ENCODE results near the gene SPAG5.
A peak's percentile ranks its signal among the peaks of the same experiment; 100 is the strongest.

Gene SPAG5, protein sequence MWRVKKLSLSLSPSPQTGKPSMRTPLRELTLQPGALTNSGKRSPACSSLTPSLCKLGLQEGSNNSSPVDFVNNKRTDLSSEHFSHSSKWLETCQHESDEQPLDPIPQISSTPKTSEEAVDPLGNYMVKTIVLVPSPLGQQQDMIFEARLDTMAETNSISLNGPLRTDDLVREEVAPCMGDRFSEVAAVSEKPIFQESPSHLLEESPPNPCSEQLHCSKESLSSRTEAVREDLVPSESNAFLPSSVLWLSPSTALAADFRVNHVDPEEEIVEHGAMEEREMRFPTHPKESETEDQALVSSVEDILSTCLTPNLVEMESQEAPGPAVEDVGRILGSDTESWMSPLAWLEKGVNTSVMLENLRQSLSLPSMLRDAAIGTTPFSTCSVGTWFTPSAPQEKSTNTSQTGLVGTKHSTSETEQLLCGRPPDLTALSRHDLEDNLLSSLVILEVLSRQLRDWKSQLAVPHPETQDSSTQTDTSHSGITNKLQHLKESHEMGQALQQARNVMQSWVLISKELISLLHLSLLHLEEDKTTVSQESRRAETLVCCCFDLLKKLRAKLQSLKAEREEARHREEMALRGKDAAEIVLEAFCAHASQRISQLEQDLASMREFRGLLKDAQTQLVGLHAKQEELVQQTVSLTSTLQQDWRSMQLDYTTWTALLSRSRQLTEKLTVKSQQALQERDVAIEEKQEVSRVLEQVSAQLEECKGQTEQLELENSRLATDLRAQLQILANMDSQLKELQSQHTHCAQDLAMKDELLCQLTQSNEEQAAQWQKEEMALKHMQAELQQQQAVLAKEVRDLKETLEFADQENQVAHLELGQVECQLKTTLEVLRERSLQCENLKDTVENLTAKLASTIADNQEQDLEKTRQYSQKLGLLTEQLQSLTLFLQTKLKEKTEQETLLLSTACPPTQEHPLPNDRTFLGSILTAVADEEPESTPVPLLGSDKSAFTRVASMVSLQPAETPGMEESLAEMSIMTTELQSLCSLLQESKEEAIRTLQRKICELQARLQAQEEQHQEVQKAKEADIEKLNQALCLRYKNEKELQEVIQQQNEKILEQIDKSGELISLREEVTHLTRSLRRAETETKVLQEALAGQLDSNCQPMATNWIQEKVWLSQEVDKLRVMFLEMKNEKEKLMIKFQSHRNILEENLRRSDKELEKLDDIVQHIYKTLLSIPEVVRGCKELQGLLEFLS

DNA sequence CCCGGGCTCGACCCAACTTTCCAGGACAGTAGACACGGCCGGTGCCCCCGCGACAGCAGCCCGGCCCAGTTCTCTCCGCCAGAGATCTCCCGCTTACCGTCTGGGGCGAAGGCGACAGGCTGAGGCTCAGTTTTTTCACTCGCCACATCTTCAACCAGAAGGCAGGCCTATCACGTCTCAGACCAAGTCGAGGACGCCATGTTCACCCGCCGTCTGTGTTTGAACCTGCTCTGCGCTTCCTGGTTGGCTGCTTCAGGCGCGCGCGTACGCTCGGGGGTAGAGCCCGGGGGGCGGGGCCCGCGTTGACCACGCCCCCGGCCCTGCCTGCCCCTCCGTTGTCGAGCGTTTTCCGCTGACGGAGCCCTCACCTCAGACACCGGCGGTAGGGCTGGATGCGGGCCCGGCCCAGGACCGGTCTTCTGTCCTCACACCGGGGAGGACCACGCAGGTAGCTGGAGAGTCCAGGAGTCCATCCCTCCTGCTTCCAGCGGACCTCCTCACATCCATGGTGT is at the start of gene SPAG5:
Gene SPAG5 (minus strand): TSS at position 227 of the 512 bp plus-strand sequence. CDS start 79 bp downstream, at position 148.
- TF ChIP-seq, protein P1, sequence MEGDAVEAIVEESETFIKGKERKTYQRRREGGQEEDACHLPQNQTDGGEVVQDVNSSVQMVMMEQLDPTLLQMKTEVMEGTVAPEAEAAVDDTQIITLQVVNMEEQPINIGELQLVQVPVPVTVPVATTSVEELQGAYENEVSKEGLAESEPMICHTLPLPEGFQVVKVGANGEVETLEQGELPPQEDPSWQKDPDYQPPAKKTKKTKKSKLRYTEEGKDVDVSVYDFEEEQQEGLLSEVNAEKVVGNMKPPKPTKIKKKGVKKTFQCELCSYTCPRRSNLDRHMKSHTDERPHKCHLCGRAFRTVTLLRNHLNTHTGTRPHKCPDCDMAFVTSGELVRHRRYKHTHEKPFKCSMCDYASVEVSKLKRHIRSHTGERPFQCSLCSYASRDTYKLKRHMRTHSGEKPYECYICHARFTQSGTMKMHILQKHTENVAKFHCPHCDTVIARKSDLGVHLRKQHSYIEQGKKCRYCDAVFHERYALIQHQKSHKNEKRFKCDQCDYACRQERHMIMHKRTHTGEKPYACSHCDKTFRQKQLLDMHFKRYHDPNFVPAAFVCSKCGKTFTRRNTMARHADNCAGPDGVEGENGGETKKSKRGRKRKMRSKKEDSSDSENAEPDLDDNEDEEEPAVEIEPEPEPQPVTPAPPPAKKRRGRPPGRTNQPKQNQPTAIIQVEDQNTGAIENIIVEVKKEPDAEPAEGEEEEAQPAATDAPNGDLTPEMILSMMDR (IDR thresholded peaks at IDR 0.05; ENCODE audit: insufficient read depth, low read depth, low read length, missing control alignments): no peak
- H3K4me3 ChIP-seq (ENCODE audit: low read depth, low read length): peak within 1 kb of the TSS; percentile 70
- DNase-seq (ENCODE audit: low read depth): peak; percentile 96

DNA sequence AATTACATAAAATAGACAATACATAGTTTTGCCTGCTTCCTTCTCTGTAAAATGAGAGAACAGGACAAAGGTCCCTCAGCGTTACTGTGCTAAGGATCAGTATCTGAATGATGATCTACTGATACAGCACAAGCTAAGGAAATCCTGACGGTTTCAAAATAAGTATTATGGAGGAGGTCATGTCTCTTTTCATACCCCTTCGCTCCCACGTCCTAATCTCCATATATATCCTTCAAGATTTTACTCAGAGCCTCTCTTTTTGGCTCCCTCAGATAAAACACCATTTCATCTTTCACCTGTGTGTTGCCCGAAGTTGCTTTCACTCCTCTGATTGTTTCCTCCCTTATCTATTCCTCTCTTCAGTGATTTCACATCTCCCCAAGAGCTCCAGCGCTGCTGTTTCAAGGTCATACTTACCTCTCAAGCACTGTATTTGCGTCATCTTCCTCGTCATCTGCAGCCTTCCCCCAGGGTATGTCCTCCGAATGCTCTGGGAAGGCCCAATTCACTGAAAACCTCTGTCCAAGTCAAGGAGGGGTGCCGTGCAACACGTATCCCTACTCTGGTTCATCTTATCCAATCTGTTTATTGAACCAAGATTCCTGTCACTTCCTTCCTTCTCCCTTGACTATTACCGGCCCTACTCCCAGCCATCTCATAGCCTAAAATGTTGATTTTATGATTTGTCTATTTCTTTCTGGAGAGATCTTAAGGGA is 47.4 kb upstream of the SPAG5 start:
- H3K4me3 ChIP-seq (ENCODE audit: low read depth, low read length): peak overlapping the region; percentile 81
- no peak for DNase-seq (ENCODE audit: low read depth)
- TF ChIP-seq, protein P1 (IDR thresholded peaks at IDR 0.05; ENCODE audit: insufficient read depth, low read depth, low read length, missing control alignments): no peak

DNA sequence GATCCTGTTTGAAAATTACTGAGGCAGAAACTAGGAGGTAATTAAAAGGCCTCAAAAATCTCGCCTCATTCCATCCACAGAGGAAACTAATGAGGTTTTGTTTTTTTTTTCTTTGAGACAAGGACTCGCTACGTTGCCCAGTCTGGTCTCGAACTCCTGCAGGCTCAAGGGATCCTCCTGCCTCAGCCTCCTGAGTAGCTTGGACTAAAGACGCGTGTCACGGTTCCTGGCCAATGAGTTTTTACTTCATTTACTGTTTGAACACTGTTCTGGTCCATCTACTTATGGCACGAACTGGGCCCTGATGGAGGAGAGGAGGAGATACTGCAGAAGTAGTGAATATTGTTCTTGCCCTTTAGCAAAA is 46.7 kb upstream of the SPAG5 start:
- DNase-seq (ENCODE audit: low read depth): no peak
- TF ChIP-seq, protein P1 (IDR thresholded peaks at IDR 0.05; ENCODE audit: insufficient read depth, low read depth, low read length, missing control alignments): no peak
- H3K4me3 ChIP-seq (ENCODE audit: low read depth, low read length): peak overlapping the region; percentile 81

DNA sequence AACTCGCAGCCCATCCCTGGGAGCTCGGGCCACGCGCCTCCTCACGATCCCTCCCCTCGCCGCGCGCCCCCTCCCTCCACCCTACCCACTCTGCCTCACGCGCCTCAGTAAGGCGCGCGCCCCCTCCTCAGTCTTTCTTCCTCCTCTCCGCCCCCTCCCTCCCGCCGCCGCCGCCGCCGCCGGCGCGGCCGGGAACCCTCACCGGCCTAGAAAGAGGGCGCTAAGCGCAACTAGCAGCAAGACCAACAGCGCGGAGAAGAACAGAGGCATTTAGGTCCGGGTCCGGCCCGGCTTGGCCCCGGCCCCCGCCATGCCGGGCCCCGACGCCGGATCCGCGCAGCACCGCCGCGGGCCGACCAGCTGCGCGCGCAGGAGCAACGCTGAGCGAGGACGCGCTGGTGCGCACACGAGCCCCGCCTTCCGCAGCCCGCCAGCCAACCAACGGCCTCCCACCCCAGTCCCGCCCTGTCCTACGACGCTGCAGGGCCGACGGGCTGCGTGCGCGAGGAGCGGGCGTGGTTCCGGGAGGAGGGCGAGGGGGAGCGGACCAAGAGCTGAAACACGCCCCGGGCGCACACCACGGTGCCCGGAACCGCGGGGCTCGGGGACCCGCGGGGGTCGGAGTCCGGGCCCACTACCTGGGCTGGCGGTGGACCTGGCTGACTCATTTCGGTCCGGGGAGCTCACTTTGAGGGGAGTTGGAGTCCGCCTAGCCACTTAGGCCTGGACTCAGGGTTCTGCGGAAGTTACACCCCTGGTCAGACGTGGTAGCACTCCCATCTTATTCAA is 46.2 kb upstream of the SPAG5 start, which contains the start of gene BLTP2:
Gene BLTP2 (minus strand): TSS at position 372 of the 789 bp plus-strand sequence. CDS start 102 bp downstream, at position 270.
- peak within 1 kb of the TSS; percentile 81 for H3K4me3 ChIP-seq (ENCODE audit: low read depth, low read length)
- TF ChIP-seq, protein P1 (IDR thresholded peaks at IDR 0.05; ENCODE audit: insufficient read depth, low read depth, low read length, missing control alignments): no peak
- DNase-seq (ENCODE audit: low read depth): peak; percentile 98

DNA sequence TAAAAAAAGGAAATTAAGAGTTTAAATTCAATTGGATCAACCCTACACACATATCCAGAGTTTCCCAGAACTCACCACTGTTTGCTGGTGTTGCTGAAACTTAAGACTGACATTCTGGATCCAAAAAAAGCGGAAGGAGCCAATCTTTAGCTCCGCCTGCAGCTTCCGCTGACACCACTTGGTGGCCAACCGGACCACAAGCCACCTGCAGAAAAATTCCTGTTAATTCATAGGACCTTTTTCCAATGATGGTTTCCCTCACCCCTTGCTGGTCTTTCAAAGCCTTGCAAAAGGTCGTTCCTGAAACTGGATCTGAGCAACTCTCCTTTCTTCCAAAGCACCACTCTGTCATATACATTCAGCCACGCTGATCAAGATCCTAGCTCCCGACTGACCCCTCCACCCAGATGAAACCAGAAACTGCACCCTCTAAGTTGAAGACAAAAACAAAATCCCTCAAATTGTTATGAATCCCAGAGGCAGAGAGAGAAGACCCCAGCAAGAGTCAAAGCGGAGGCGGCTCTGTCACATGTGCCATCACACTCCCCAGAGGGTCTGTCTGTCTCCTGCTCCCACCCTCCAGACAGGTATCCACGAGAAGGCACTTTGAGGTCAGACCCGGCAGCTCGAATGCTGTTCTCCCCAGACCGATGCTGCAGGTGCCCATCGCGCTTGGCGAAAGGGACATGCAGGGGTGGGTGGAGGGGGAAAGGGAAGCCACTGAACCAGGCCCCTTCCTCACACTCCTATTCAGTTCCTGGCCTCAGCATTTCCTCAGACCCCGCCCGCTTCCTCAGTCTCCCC is 45.4 kb upstream of the SPAG5 start:
- H3K4me3 ChIP-seq (ENCODE audit: low read depth, low read length): peak overlapping the region; percentile 63
- peak; percentile 71 for DNase-seq (ENCODE audit: low read depth)
- TF ChIP-seq, protein P1 (IDR thresholded peaks at IDR 0.05; ENCODE audit: insufficient read depth, low read depth, low read length, missing control alignments): peak; percentile 43
